Karpas-422 (cell line): Measurements from ENCODE around the gene NLGN2. TPM values are rescaled to one million over a fixed set of nuclear protein-coding genes. Genes with fewer than 3 reads are reported as not detected.

Source experiments
- DNase-seq: peaks from one replicate; pipeline ENCODE4 v3.0.0-alpha.2; 2015
- H2AFZ ChIP-seq: fragments of 200-600 bp; sonication (generic); 2 replicates; pipeline ENCODE4 v1.6.1; 2014; ENCODE audit warnings: antibody characterized with exemption, low read length, mixed read lengths
- H3K27ac ChIP-seq: fragments of 200-600 bp; sonication (generic); 2 replicates; pipeline ENCODE4 v1.5.1; 2014; ENCODE audit warnings: mild to moderate bottlenecking, low read length, moderate library complexity
- H3K27me3 ChIP-seq: fragments of 200-600 bp; sonication (generic); 2 replicates; pipeline ENCODE4 v1.6.1; 2014; ENCODE audit warnings: low read length, mixed read lengths
- H3K36me3 ChIP-seq: fragments of 200-600 bp; sonication (generic); 2 replicates; pipeline ENCODE4 v1.6.1; 2014; ENCODE audit warnings: low read length, mixed read lengths; ENCODE audit not compliant: insufficient read depth
- H3K4me1 ChIP-seq: fragments of 200-600 bp; sonication (generic); 2 replicates; pipeline ENCODE4 v1.6.1; 2014; ENCODE audit warnings: mild to moderate bottlenecking, low read length, mixed read lengths
- H3K4me2 ChIP-seq: fragments of 200-600 bp; sonication (generic); 2 replicates; pipeline ENCODE4 v1.6.1; 2014; ENCODE audit warnings: low read length, low read depth, mild to moderate bottlenecking; ENCODE audit not compliant: poor library complexity, severe bottlenecking
- H3K4me3 ChIP-seq: fragments of 200-600 bp; sonication (generic); 2 replicates; pipeline ENCODE4 v1.5.1; 2014; ENCODE audit warnings: mild to moderate bottlenecking, antibody characterized with exemption, low read length, mixed read lengths
- H3K79me2 ChIP-seq: fragments of 200-600 bp; sonication (generic); 2 replicates; pipeline ENCODE4 v1.6.1; 2014; ENCODE audit warnings: mild to moderate bottlenecking, low read length, mixed read lengths
- H3K9ac ChIP-seq: fragments of 200-600 bp; sonication (generic); 2 replicates; pipeline ENCODE4 v1.6.0; 2014; ENCODE audit warnings: low read length
- H3K9me2 ChIP-seq: fragments of 200-600 bp; sonication (generic), shearing (Covaris generic); replicated peaks from 2 replicates; pipeline ENCODE4 v1.6.0; 2014; ENCODE audit warnings: mild to moderate bottlenecking, low read length, moderate library complexity; ENCODE audit not compliant: insufficient read depth
- H3K9me3 ChIP-seq: fragments of 300-700, 200-600 bp; sonication (generic); 2 replicates; pipeline ENCODE4 v1.6.1; 2014; ENCODE audit warnings: low read length, mixed read lengths
- H4K20me1 ChIP-seq: fragments of 200-600 bp; sonication (generic); 2 replicates; pipeline ENCODE4 v1.6.1; 2014; ENCODE audit warnings: mild to moderate bottlenecking, antibody characterized with exemption, low read length, low read depth; ENCODE audit not compliant: insufficient read depth
- total RNA-seq: library from RNA; depleted of rRNA; stranded (reverse); fragments of >200 nt; shearing (Covaris generic); gene quantifications from 2 replicates; pipeline ENCODE4 v1.2.3, GENCODE V29; 2014; ENCODE audit warnings: low replicate concordance

Gene NLGN2
- total RNA-seq, 1 experiment from 2014 or later, result not detected

- H3K9me3 ChIP-seq, result no peaks in the 10 kb centered on the region
- H3K27ac ChIP-seq, result no peak overlapping the region
- no peaks in the 10 kb centered on the region for H3K27me3 ChIP-seq
- H3K4me3 ChIP-seq, result no peak overlapping the region
- no peaks in the 10 kb centered on the region for H3K36me3 ChIP-seq
- H2AFZ ChIP-seq, result no peak overlapping the region
- peaks cover 31% of the 10 kb centered on the region for H3K4me1 ChIP-seq
- DNase-seq, result peak; percentile 68
- peaks cover 9% of the 10 kb centered on the region; the same call in 1 of the 2 replicates for H4K20me1 ChIP-seq
- H3K9ac ChIP-seq, result no peak overlapping the region
- peak overlapping the region; percentile 10 for H3K4me2 ChIP-seq
- H3K9me2 ChIP-seq, result no peaks in the 10 kb centered on the region
- 0 out of 2 replicates have a peak, but pooled peaks cover 4% of the 10 kb centered on the region for H3K79me2 ChIP-seq
These were observed 32.6 kb downstream of the NLGN2 start for GRCh38 chr17:7440113-7440833.

- no peaks in the 10 kb centered on the region for H3K9me3 ChIP-seq
- no peak for DNase-seq
- H3K9me2 ChIP-seq, result no peaks in the 10 kb centered on the region
- H3K27me3 ChIP-seq, result no peaks in the 10 kb centered on the region
- H3K79me2 ChIP-seq, result 0 out of 2 replicates have a peak, but pooled peaks cover 4% of the 10 kb centered on the region
- peaks cover 9% of the 10 kb centered on the region; the same call in 1 of the 2 replicates for H4K20me1 ChIP-seq
- no peak overlapping the region for H2AFZ ChIP-seq
- no peak overlapping the region for H3K9ac ChIP-seq
- H3K4me3 ChIP-seq, result no peak overlapping the region
- no peak overlapping the region for H3K4me2 ChIP-seq
- H3K4me1 ChIP-seq, result peaks cover 35% of the 10 kb centered on the region
- H3K27ac ChIP-seq, result no peak overlapping the region
- H3K36me3 ChIP-seq, result no peaks in the 10 kb centered on the region
These were observed 33.2 kb downstream of the NLGN2 start for GRCh38 chr17:7440834-7441195.

- Histone ChIP-seq H3K9me2 (no peaks in the 10 kb centered on the region), H3K4me2 (no peak overlapping the region), H4K20me1 (peaks cover 9% of the 10 kb centered on the region; the same call in 1 of the 2 replicates), H3K4me3 (no peak overlapping the region), H3K27ac (no peak overlapping the region), H3K9ac (no peak overlapping the region), H3K27me3 (no peaks in the 10 kb centered on the region), H3K79me2 (0 out of 2 replicates have a peak, but pooled peaks cover 1% of the 10 kb centered on the region), H3K4me1 (peaks cover 32% of the 10 kb centered on the region), H2AFZ (no peak overlapping the region), H3K36me3 (no peaks in the 10 kb centered on the region), H3K9me3 (no peaks in the 10 kb centered on the region)
- DNase-seq, result no peak
These were observed 33.6 kb downstream of the NLGN2 start for GRCh38 chr17:7441266-7441665.

GRCh38 chr17:7442142-7442541, 34.5 kb downstream of the NLGN2 start:
- H3K4me2 ChIP-seq, result no peak overlapping the region
- no peak for DNase-seq
- H3K79me2 ChIP-seq, result no peaks in the 10 kb centered on the region
- H2AFZ ChIP-seq, result no peak overlapping the region
- H3K4me1 ChIP-seq, result peaks cover 25% of the 10 kb centered on the region
- no peaks in the 10 kb centered on the region for H3K9me2 ChIP-seq
- H4K20me1 ChIP-seq, result peaks cover 9% of the 10 kb centered on the region; the same call in 1 of the 2 replicates
- no peak overlapping the region for H3K27ac ChIP-seq
- H3K27me3 ChIP-seq, result no peaks in the 10 kb centered on the region
- no peak overlapping the region for H3K9ac ChIP-seq
- no peaks in the 10 kb centered on the region for H3K36me3 ChIP-seq
- no peaks in the 10 kb centered on the region for H3K9me3 ChIP-seq
- H3K4me3 ChIP-seq, result no peak overlapping the region

- no peaks in the 10 kb centered on the region for H3K9me3 ChIP-seq
- DNase-seq, result no peak
- no peak overlapping the region for H3K4me3 ChIP-seq
- no peak overlapping the region for H3K27ac ChIP-seq
- no peak overlapping the region for H2AFZ ChIP-seq
- H3K36me3 ChIP-seq, result no peaks in the 10 kb centered on the region
- H3K4me1 ChIP-seq, result peaks cover 22% of the 10 kb centered on the region
- H3K4me2 ChIP-seq, result no peak overlapping the region
- no peak overlapping the region for H3K9ac ChIP-seq
- no peaks in the 10 kb centered on the region for H4K20me1 ChIP-seq
- H3K79me2 ChIP-seq, result no peaks in the 10 kb centered on the region
- H3K27me3 ChIP-seq, result no peaks in the 10 kb centered on the region
- no peaks in the 10 kb centered on the region for H3K9me2 ChIP-seq
These were observed 36.1 kb downstream of the NLGN2 start for GRCh38 chr17:7443499-7444485.

GRCh38 chr17:7444682-7445618, 37.3 kb downstream of the NLGN2 start, which contains the start of gene CHRNB1:
Gene CHRNB1, plus strand, starts transcription at chr17:7445061. Its CDS starts 67 bp downstream, at chr17:7445128.
- Histone ChIP-seq H3K9me2 (no peaks in the 10 kb centered on the region), H3K4me1 (peaks cover 20% of the 10 kb centered on the region), H3K36me3 (no peaks in the 10 kb centered on the region), H3K4me2 (peak within 1 kb of the TSS; percentile 69), H3K27me3 (no peaks in the 10 kb centered on the region), H4K20me1 (no peaks in the 10 kb centered on the region), H3K79me2 (no peaks in the 10 kb centered on the region), H3K4me3 (peak within 1 kb of the TSS; percentile 60), H3K27ac (no peak within 1 kb of the TSS), H3K9me3 (no peaks in the 10 kb centered on the region), H2AFZ (peak within 1 kb of the TSS; percentile 71; the same call in 1 of the 2 replicates), H3K9ac (peak within 1 kb of the TSS; percentile 49)
- no peak for DNase-seq

- H3K4me3 ChIP-seq, result peak overlapping the region; percentile 60
These were observed 37.9 kb downstream of the NLGN2 start for GRCh38 chr17:7445619-7445968.

More at GRCh38 chr17:7445619-7445968, 37.9 kb downstream of the NLGN2 start:
- no peaks in the 10 kb centered on the region for H3K9me3 ChIP-seq
- peak overlapping the region; percentile 69 for H3K4me2 ChIP-seq
- peaks cover 14% of the 10 kb centered on the region for H3K4me1 ChIP-seq
- H3K79me2 ChIP-seq, result no peaks in the 10 kb centered on the region
- H3K9ac ChIP-seq, result peak overlapping the region; percentile 49
- H2AFZ ChIP-seq, result peak overlapping the region; percentile 71; the same call in 1 of the 2 replicates
- DNase-seq, result no peak
- H3K27me3 ChIP-seq, result no peaks in the 10 kb centered on the region
- H3K27ac ChIP-seq, result no peak overlapping the region
- no peaks in the 10 kb centered on the region for H4K20me1 ChIP-seq
- H3K36me3 ChIP-seq, result no peaks in the 10 kb centered on the region
- no peaks in the 10 kb centered on the region for H3K9me2 ChIP-seq
